SK-N-SH (cell line): ENCODE results near the gene MANSC4. TPM values are rescaled to one million over a fixed set of nuclear protein-coding genes. Genes with fewer than 3 reads are reported as not detected.
"Not testable (repeated sequence)": the region's sequence is repeated elsewhere in the genome, so short reads cannot be mapped to it uniquely, and the experiment has no call there.

Experiments
- CTCF ChIA-PET: fragments of 300-600, 350-600 bp; formaldehyde crosslinking; extraction: SDS; loops from one replicate; lab custom pipeline; 2021; lab: Yijun Ruan, JAX
- POLR2A ChIA-PET: fragments of 350-600 bp; sonication (Branson Sonifier 250); formaldehyde crosslinking; extraction: SDS; loops from one replicate; lab custom pipeline; 2020; ENCODE audit warnings: antibody characterized with exemption, inconsistent platforms; lab: Yijun Ruan, JAX
- DNase-seq: peaks from one replicate; pipeline ENCODE4 v3.0.0; 2012
- H2AFZ ChIP-seq: fragments of 200-600 bp; sonication (generic); 2 replicates; pipeline ENCODE4 v1.8.1; 2016; ENCODE audit warnings: antibody characterized with exemption, mild to moderate bottlenecking, low read depth
- H3F3A ChIP-seq: fragments of 200-600 bp; sonication (generic); replicated peaks from 2 replicates; pipeline ENCODE3; 2016; ENCODE audit warnings: antibody characterized with exemption, mild to moderate bottlenecking; ENCODE audit not compliant: insufficient read depth
- H3K27ac ChIP-seq, 2 experiments: fragments of 200-500 bp in 1 of 2; fragments of 200-600 bp in 1 of 2; sonication (Bioruptor generic) in 1 of 2; sonication (generic), shearing (Covaris generic) in 1 of 2; 2 replicates each; pipeline versions ENCODE4 v1.5.1 to v1.6.1; 2014 to 2016; ENCODE audit warnings: low read depth in 2 of 2, inconsistent platforms in 1 of 2, low read length in 1 of 2, mild to moderate bottlenecking in 1 of 2, mixed read lengths in 1 of 2
- H3K27me3 ChIP-seq: fragments of 200-600 bp; sonication (generic), shearing (Covaris generic); 2 replicates; pipeline ENCODE4 v1.6.1; 2016; ENCODE audit warnings: mixed run types; ENCODE audit not compliant: insufficient read depth
- H3K36me3 ChIP-seq, 2 experiments: fragments of 200-500 bp in 1 of 2; fragments of 200-600 bp in 1 of 2; sonication (Bioruptor generic) in 1 of 2; sonication (generic) in 1 of 2; replicated peaks in 1 of 2; 2 replicates each; pipeline versions ENCODE3 to v1.5.1; 2014 to 2016; ENCODE audit warnings: low read length in 1 of 2, mild to moderate bottlenecking in 1 of 2; ENCODE audit not compliant: insufficient read depth in 2 of 2, control insufficient read depth in 1 of 2
- H3K4me1 ChIP-seq, 2 experiments: fragments of 200-500 bp in 1 of 2; fragments of 200-600 bp in 1 of 2; sonication (Bioruptor generic) in 1 of 2; sonication (generic), shearing (Covaris generic) in 1 of 2; 2 replicates each; pipeline versions ENCODE4 v1.5.1 to v1.6.1; 2014 to 2016; ENCODE audit warnings: low read depth in 1 of 2, low read length in 1 of 2, mixed run types in 1 of 2; ENCODE audit not compliant: insufficient read depth in 2 of 2, control insufficient read depth in 1 of 2
- H3K4me2 ChIP-seq: fragments of 200-600 bp; sonication (generic), shearing (Covaris generic); 2 replicates; pipeline ENCODE4 v1.6.1; 2017; ENCODE audit warnings: mixed run types
- H3K4me3 ChIP-seq, 2 experiments: fragments of 200-500 bp in 1 of 2; fragments of 200-600 bp in 1 of 2; sonication (Bioruptor generic) in 1 of 2; sonication (generic), shearing (Covaris generic) in 1 of 2; 2 replicates each; pipeline versions ENCODE4 v1.5.1 to v1.8.1; 2014 to 2016; ENCODE audit warnings: low read depth in 2 of 2, inconsistent platforms in 1 of 2, low read length in 1 of 2, mild to moderate bottlenecking in 1 of 2, mixed read lengths in 1 of 2, moderate library complexity in 1 of 2
- H3K79me2 ChIP-seq: fragments of 200-600 bp; sonication (generic); 2 replicates; pipeline ENCODE4 v1.8.1; 2017; ENCODE audit warnings: mild to moderate bottlenecking; ENCODE audit not compliant: insufficient read depth
- H3K9ac ChIP-seq: fragments of 200-600 bp; sonication (generic); 2 replicates; pipeline ENCODE4 v1.6.1; 2017; ENCODE audit warnings: mixed run types
- H3K9me2 ChIP-seq: fragments of 200-600 bp; sonication (generic); 2 replicates; pipeline ENCODE4 v1.6.1; 2017; ENCODE audit warnings: mixed run types
- H3K9me3 ChIP-seq: fragments of 200-600 bp; sonication (generic); 2 replicates; pipeline ENCODE4 v1.6.1; 2017; ENCODE audit warnings: mixed run types, mild to moderate bottlenecking, moderate library complexity
- H4K20me1 ChIP-seq: fragments of 200-600 bp; sonication (generic); 2 replicates; pipeline ENCODE4 v1.6.1; 2017; ENCODE audit warnings: mild to moderate bottlenecking, mixed run types; ENCODE audit not compliant: insufficient read depth
- CHD2 ChIP-seq: fragments of 150-350 bp; IDR thresholded peaks from 2 replicates; pipeline ENCODE4 v1.6.1; 2018; ENCODE audit warnings: low read length; ENCODE audit not compliant: partially characterized antibody
- ELF1 ChIP-seq: IDR thresholded peaks from 2 replicates; pipeline ENCODE4 v1.4.0; 2012
- EP300 ChIP-seq, 2 experiments: IDR thresholded peaks; 2 replicates each; pipeline versions ENCODE4 v1.4.0 to v1.6.1; 2012; ENCODE audit warnings: borderline replicate concordance in 1 of 2, low read depth in 1 of 2, low read length in 1 of 2
- FOSL2 ChIP-seq: IDR thresholded peaks from 2 replicates; pipeline ENCODE4 v1.4.0; 2012; ENCODE audit warnings: low read depth, mild to moderate bottlenecking, moderate library complexity, borderline replicate concordance
- FOXJ3 ChIP-seq: sonication (generic); formaldehyde crosslinking; IDR thresholded peaks from 2 replicates; pipeline ENCODE4 v1.5.1; 2020; ENCODE audit warnings: mild to moderate bottlenecking, missing genetic modification reagents
- GABPA ChIP-seq: IDR thresholded peaks from 2 replicates; pipeline ENCODE4 v1.4.0; 2012; ENCODE audit warnings: low read depth, mild to moderate bottlenecking
- JUND ChIP-seq: IDR thresholded peaks from 2 replicates; pipeline ENCODE4 v1.4.0; 2012
- MEF2A ChIP-seq: IDR thresholded peaks from 2 replicates; pipeline ENCODE4 v1.4.0; 2012; ENCODE audit warnings: low read depth, borderline replicate concordance
- MXI1 ChIP-seq: IDR thresholded peaks from 2 replicates; pipeline ENCODE4 v1.6.1; 2012; ENCODE audit warnings: mild to moderate bottlenecking, low read depth, low read length, improper control_type of control experiment
- RCOR1 ChIP-seq: fragments of 150-350 bp; IDR thresholded peaks from 2 replicates; pipeline ENCODE4 v1.6.1; 2017; ENCODE audit warnings: antibody characterized with exemption, low read length
- SMC3 ChIP-seq: IDR thresholded peaks from 2 replicates; pipeline ENCODE4 v1.6.1; 2012; ENCODE audit warnings: low read depth, low read length, improper control_type of control experiment
- TAF1 ChIP-seq: IDR thresholded peaks from 2 replicates; pipeline ENCODE4 v1.6.1; 2012; ENCODE audit warnings: low read depth, mild to moderate bottlenecking, low read length, moderate library complexity, borderline replicate concordance
- TCF12 ChIP-seq: IDR thresholded peaks from 2 replicates; pipeline ENCODE4 v1.4.0; 2012
- YY1 ChIP-seq: IDR thresholded peaks from 2 replicates; pipeline ENCODE4 v1.4.0; 2012; ENCODE audit warnings: low read depth, mild to moderate bottlenecking
- WGBS: methylation state at CpG from one replicate; pipeline ENCODE4 v1.1.6; 2017; ENCODE audit warnings: low lambda C conversion rate; 5-methylcytosine and 5-hydroxymethylcytosine counted together
- polyA plus RNA-seq, 3 experiments: library from polyadenylated mRNA; depleted of rRNA; stranded (reverse); fragments of >200 nt; gene quantifications; 2 replicates each; pipeline ENCODE4 v1.2.3, GENCODE V29; 2012
- TF ChIP-seq, protein P1 (sequence below): IDR thresholded peaks from 2 replicates; pipeline ENCODE4 v1.4.0; 2012; ENCODE audit warnings: low read depth
- TF ChIP-seq, protein P2 (sequence below): IDR thresholded peaks from 2 replicates; pipeline ENCODE4; 2012
- TF ChIP-seq, protein P3 (sequence below): IDR thresholded peaks from 2 replicates; pipeline ENCODE4 v1.6.1; 2012; ENCODE audit warnings: mild to moderate bottlenecking, low read depth, low read length, moderate library complexity
- TF ChIP-seq, protein P4 (sequence below): fragments of 150-350 bp; IDR thresholded peaks from 2 replicates; pipeline ENCODE4 v1.6.1; 2016; ENCODE audit warnings: mild to moderate bottlenecking, low read depth, low read length

The MANSC4 gene
- polyA plus RNA-seq, 1 of the 3 experiments (the other 2 are of a cell fraction): not detected

DNA sequence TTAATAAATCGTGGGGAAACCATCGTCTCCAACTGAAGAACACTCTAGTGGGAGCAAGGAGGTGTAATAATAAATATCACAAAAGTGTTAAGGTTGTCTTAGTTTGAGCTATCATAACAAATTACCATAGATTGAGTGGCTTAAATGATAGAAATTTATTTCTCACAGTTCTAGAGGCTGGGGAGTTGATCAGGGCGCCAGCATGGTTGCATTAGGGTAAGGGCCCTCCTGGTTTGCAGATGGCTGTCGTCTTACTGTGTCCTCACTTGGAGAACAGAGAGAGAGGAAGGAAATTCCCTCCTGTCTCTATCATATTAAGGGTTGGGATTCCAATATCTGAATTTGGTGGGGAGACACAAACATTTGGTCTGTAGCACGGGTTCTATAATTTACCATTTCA is 36.4 kb downstream of the MANSC4 start:
- ChIA-PET POLR2A (no interaction called here), CTCF (no interaction called here)
- H3K27ac ChIP-seq: no peak overlapping the region
- H3K4me3 ChIP-seq: no peak overlapping the region
- no peaks in the 10 kb centered on the region for H3K9me3 ChIP-seq
- H3K36me3 ChIP-seq: peaks cover 27 to 57% of the 10 kb centered on the region in 2 experiments
- H3K9me2 ChIP-seq: no peaks in the 10 kb centered on the region
- H3K4me2 ChIP-seq: no peak overlapping the region
- no peaks in the 10 kb centered on the region for H3F3A ChIP-seq
- no peaks in the 10 kb centered on the region for H3K27me3 ChIP-seq
- 95% methylated on average over 5 of the region's 5 CpGs for WGBS
- H3K9ac ChIP-seq: no peak overlapping the region
- peaks cover 5% of the 10 kb centered on the region; the same call in 1 of the 2 replicates for H3K79me2 ChIP-seq
- H2AFZ ChIP-seq: no peak overlapping the region
- no peaks in the 10 kb centered on the region for H4K20me1 ChIP-seq
- TF ChIP-seq, protein P1, sequence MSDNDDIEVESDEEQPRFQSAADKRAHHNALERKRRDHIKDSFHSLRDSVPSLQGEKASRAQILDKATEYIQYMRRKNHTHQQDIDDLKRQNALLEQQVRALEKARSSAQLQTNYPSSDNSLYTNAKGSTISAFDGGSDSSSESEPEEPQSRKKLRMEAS: no peak
- TF ChIP-seq MXI1 (no peak), CHD2 (no peak), JUND (no peak), TCF12 (no peak), FOXJ3 (no peak), RCOR1 (no peak), SMC3 (no peak), FOSL2 (no peak), ELF1 (no peak), GABPA (no peak), MEF2A (no peak), YY1 (no peak), EP300 (IDR thresholded peaks at IDR 0.05; ENCODE audit: borderline replicate concordance in 1 of 2, low read depth in 1 of 2, low read length in 1 of 2) (no peak), TAF1 (no peak)
- TF ChIP-seq, protein P2, sequence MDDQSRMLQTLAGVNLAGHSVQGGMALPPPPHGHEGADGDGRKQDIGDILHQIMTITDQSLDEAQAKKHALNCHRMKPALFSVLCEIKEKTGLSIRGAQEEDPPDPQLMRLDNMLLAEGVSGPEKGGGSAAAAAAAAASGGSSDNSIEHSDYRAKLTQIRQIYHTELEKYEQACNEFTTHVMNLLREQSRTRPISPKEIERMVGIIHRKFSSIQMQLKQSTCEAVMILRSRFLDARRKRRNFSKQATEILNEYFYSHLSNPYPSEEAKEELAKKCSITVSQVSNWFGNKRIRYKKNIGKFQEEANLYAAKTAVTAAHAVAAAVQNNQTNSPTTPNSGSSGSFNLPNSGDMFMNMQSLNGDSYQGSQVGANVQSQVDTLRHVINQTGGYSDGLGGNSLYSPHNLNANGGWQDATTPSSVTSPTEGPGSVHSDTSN: no peak
- TF ChIP-seq, protein P3, sequence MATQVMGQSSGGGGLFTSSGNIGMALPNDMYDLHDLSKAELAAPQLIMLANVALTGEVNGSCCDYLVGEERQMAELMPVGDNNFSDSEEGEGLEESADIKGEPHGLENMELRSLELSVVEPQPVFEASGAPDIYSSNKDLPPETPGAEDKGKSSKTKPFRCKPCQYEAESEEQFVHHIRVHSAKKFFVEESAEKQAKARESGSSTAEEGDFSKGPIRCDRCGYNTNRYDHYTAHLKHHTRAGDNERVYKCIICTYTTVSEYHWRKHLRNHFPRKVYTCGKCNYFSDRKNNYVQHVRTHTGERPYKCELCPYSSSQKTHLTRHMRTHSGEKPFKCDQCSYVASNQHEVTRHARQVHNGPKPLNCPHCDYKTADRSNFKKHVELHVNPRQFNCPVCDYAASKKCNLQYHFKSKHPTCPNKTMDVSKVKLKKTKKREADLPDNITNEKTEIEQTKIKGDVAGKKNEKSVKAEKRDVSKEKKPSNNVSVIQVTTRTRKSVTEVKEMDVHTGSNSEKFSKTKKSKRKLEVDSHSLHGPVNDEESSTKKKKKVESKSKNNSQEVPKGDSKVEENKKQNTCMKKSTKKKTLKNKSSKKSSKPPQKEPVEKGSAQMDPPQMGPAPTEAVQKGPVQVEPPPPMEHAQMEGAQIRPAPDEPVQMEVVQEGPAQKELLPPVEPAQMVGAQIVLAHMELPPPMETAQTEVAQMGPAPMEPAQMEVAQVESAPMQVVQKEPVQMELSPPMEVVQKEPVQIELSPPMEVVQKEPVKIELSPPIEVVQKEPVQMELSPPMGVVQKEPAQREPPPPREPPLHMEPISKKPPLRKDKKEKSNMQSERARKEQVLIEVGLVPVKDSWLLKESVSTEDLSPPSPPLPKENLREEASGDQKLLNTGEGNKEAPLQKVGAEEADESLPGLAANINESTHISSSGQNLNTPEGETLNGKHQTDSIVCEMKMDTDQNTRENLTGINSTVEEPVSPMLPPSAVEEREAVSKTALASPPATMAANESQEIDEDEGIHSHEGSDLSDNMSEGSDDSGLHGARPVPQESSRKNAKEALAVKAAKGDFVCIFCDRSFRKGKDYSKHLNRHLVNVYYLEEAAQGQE: no peak
- TF ChIP-seq, protein P4, sequence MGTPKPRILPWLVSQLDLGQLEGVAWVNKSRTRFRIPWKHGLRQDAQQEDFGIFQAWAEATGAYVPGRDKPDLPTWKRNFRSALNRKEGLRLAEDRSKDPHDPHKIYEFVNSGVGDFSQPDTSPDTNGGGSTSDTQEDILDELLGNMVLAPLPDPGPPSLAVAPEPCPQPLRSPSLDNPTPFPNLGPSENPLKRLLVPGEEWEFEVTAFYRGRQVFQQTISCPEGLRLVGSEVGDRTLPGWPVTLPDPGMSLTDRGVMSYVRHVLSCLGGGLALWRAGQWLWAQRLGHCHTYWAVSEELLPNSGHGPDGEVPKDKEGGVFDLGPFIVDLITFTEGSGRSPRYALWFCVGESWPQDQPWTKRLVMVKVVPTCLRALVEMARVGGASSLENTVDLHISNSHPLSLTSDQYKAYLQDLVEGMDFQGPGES: no peak
- no peak for DNase-seq
- 0 out of 4 replicates have a peak, but pooled peaks cover 0 to 9% of the 10 kb centered on the region in 2 experiments for H3K4me1 ChIP-seq

DNA sequence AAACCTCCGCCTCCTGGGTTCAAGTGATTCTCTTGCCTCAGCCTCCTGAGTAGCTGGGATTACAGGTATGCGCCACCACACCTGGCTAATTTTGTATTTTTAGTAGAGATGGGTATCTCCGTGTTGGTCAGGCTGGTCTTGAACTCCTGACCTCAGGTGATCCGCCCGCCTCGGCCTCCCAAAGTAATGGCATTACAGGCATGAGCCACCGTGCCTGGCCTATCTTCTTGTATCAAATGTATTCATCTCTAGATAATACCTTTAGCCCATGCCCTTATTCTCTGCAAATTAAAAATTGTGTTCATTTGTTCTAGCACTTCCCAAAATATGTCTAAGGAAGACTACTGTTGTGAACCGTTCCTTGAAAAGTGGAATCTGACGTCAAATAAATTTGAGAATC is 45.7 kb downstream of the MANSC4 start:
- H2AFZ ChIP-seq, H3K27me3 ChIP-seq, H3F3A ChIP-seq, H3K9me3 ChIP-seq, H3K9ac ChIP-seq, H3K4me2 ChIP-seq, DNase-seq, H3K4me3 ChIP-seq, H3K9me2 ChIP-seq, POLR2A ChIA-PET, H3K4me1 ChIP-seq, H4K20me1 ChIP-seq: not testable (repeated sequence)
- CTCF ChIA-PET: interaction anchor here (0.8 to 10.9 kb wide), 11 partner anchors 17 to 1138 kb away, joined by 3 to 92 read pairs (median 3); no protein-coding TSS in a partner anchor
- H3K27ac ChIP-seq: peak overlapping the region in 1 of 2 experiments; percentile 64; a peak in 1 of 4 replicates
- peaks cover 51 to 69% of the 10 kb centered on the region in 2 experiments for H3K36me3 ChIP-seq
- H3K79me2 ChIP-seq: peaks cover 11% of the 10 kb centered on the region; the same call in 1 of the 2 replicates
- 91% methylated on average over 9 of the region's 9 CpGs for WGBS
